GM23338 (cell line): ENCODE results near the gene UGT2A3. TPM values are rescaled to one million over a fixed set of nuclear protein-coding genes. Genes with fewer than 3 reads are reported as not detected.

ENCODE experiments used
- ATAC-seq: fragments of 200-7000 bp; cut with Tn5 transposase; 3 replicates; pipeline ENCODE4 v1.9.1; 2020
- DNase-seq: peaks from one replicate; pipeline ENCODE4 v3.0.0-alpha.2; 2015; ENCODE audit warnings: low spot score
- H2AFZ ChIP-seq: fragments of 200-600 bp; sonication (generic); 2 replicates; pipeline ENCODE4 v1.8.0; 2016; ENCODE audit warnings: antibody characterized with exemption, mild to moderate bottlenecking, moderate library complexity
- H3F3A ChIP-seq: fragments of 200-600 bp; sonication (generic); replicated peaks from 2 replicates; pipeline ENCODE4 v1.8.0; 2017; ENCODE audit warnings: antibody characterized with exemption, mixed run types, low read depth
- H3K27ac ChIP-seq: fragments of 200-600 bp; sonication (generic); 2 replicates; pipeline ENCODE4 v1.6.1; 2016; ENCODE audit warnings: low read depth
- H3K27me3 ChIP-seq: fragments of 200-600 bp; sonication (generic); 2 replicates; pipeline ENCODE4 v1.8.0; 2016; ENCODE audit warnings: mild to moderate bottlenecking, mixed run types, moderate library complexity; ENCODE audit not compliant: insufficient read depth
- H3K36me3 ChIP-seq: fragments of 200-600 bp; sonication (generic); 2 replicates; pipeline ENCODE4 v1.8.0; 2016; ENCODE audit warnings: mild to moderate bottlenecking; ENCODE audit not compliant: insufficient read depth
- H3K4me1 ChIP-seq: fragments of 200-600 bp; sonication (generic); 2 replicates; pipeline ENCODE4 v1.8.0; 2016; ENCODE audit warnings: mild to moderate bottlenecking, moderate library complexity; ENCODE audit not compliant: insufficient read depth
- H3K4me2 ChIP-seq: fragments of 200-600 bp; sonication (generic); 2 replicates; pipeline ENCODE4 v1.7.1; 2017; ENCODE audit warnings: mixed run types
- H3K4me3 ChIP-seq: fragments of 200-600 bp; sonication (generic); 2 replicates; pipeline ENCODE4 v1.6.1; 2016; ENCODE audit warnings: mixed run types
- H3K79me2 ChIP-seq: fragments of 200-600 bp; sonication (generic); replicated peaks from 2 replicates; pipeline ENCODE4 v1.8.0; 2017; ENCODE audit warnings: mild to moderate bottlenecking; ENCODE audit not compliant: insufficient read depth
- H3K9me2 ChIP-seq: fragments of 200-600 bp; sonication (generic); 2 replicates; pipeline ENCODE4 v1.8.0; 2017; ENCODE audit not compliant: insufficient read depth
- H4K20me1 ChIP-seq: fragments of 200-600 bp; sonication (generic); replicated peaks from 2 replicates; pipeline ENCODE4 v1.8.0; 2017; ENCODE audit warnings: mild to moderate bottlenecking; ENCODE audit not compliant: insufficient read depth
- H3K27ac Mint-ChIP-seq: 2 replicates; pipeline ENCODE4 v1.8.0; 2020; ENCODE audit warnings: inconsistent platforms, mild to moderate bottlenecking, moderate library complexity, mixed read lengths
- H3K27me3 Mint-ChIP-seq: 3 replicates; pipeline ENCODE4 v1.8.0; 2022; ENCODE audit warnings: low read depth, mild to moderate bottlenecking, moderate library complexity, mixed read lengths, inconsistent platforms; ENCODE audit not compliant: insufficient read depth, poor library complexity
- H3K36me3 Mint-ChIP-seq: 3 replicates; pipeline ENCODE4 v1.8.0; 2021; ENCODE audit warnings: low read depth, mild to moderate bottlenecking, inconsistent platforms, moderate library complexity, mixed read lengths
- H3K4me1 Mint-ChIP-seq: 3 replicates; pipeline ENCODE4 v1.8.0; 2020; ENCODE audit warnings: mild to moderate bottlenecking, inconsistent platforms, mixed read lengths
- H3K4me3 Mint-ChIP-seq: 3 replicates; pipeline ENCODE4 v1.8.0; 2021; ENCODE audit warnings: moderate library complexity, mild to moderate bottlenecking, inconsistent platforms, mixed read lengths
- H3K9me3 Mint-ChIP-seq: 3 replicates; pipeline ENCODE4 v1.8.0; 2020; ENCODE audit warnings: moderate library complexity, mild to moderate bottlenecking, inconsistent platforms, mixed read lengths
- CREB1 ChIP-seq: fragments of 250-450 bp; sonication (Bioruptor Pico); IDR thresholded peaks from 2 replicates; pipeline ENCODE4 v1.5.0; 2020; ENCODE audit warnings: low read depth, mild to moderate bottlenecking, moderate library complexity
- EZH2 ChIP-seq: fragments of 200-600 bp; sonication (generic); IDR thresholded peaks from one replicate; pipeline ENCODE4 v1.8.0; 2017; ENCODE audit warnings: antibody characterized with exemption, mild to moderate bottlenecking, low read depth; ENCODE audit not compliant: unreplicated experiment
- EZH2phosphoT487 ChIP-seq: fragments of 200-600 bp; sonication (generic); IDR thresholded peaks from one replicate; pipeline ENCODE4 v1.8.1; 2018; ENCODE audit warnings: antibody characterized with exemption; ENCODE audit not compliant: unreplicated experiment
- JUNB ChIP-seq: IDR thresholded peaks from one replicate; pipeline ENCODE4 v1.6.1; 2016; ENCODE audit warnings: antibody characterized with exemption; ENCODE audit not compliant: unreplicated experiment
- NANOG ChIP-seq: IDR thresholded peaks from 2 replicates; pipeline ENCODE4 v1.6.1; 2016; ENCODE audit warnings: antibody characterized with exemption, borderline replicate concordance
- POLR2AphosphoS5 ChIP-seq: IDR thresholded peaks from 2 replicates; pipeline ENCODE4 v1.6.1; 2016; ENCODE audit warnings: antibody characterized with exemption, low read depth
- STAT1 ChIP-seq: IDR thresholded peaks from one replicate; pipeline ENCODE4 v1.6.1; 2016; ENCODE audit warnings: antibody characterized with exemption; ENCODE audit not compliant: unreplicated experiment
- ZNF114 ChIP-seq: fragments of 250-450 bp; sonication (Bioruptor Pico); IDR thresholded peaks from 2 replicates; pipeline ENCODE4 v1.5.0; 2020; ENCODE audit warnings: mild to moderate bottlenecking, moderate library complexity
- ZNF331 ChIP-seq: fragments of 250-450 bp; sonication (Bioruptor Pico); IDR thresholded peaks from 2 replicates; pipeline ENCODE4 v1.5.0; 2020; ENCODE audit warnings: low read depth, mild to moderate bottlenecking, moderate library complexity
- ZNF462 ChIP-seq: fragments of 250-450 bp; sonication (Bioruptor Pico); IDR thresholded peaks from 2 replicates; pipeline ENCODE4 v1.5.0; 2020; ENCODE audit warnings: mild to moderate bottlenecking, moderate library complexity
- polyA plus RNA-seq: library from polyadenylated mRNA; unstranded; fragments of >200 nt; fragmentation: Nextera tagmentation; extraction: Ambion mirVana; gene quantifications from 2 replicates; pipeline ENCODE4 v1.2.1, GENCODE V29; 2016
- total RNA-seq: library from RNA; depleted of rRNA; stranded (reverse); fragments of >200 nt; shearing (Covaris generic); gene quantifications from 2 replicates; pipeline ENCODE4 v1.2.3, GENCODE V29; 2014
- TF ChIP-seq, protein P1 (sequence below): IDR thresholded peaks from 2 replicates; pipeline ENCODE4 v1.6.1; 2016; ENCODE audit warnings: antibody characterized with exemption
- TF ChIP-seq, protein P2 (sequence below): IDR thresholded peaks from one replicate; pipeline ENCODE4 v1.6.1; 2018; ENCODE audit warnings: antibody characterized with exemption; ENCODE audit not compliant: unreplicated experiment
- TF ChIP-seq, protein P3 (sequence below), 2 experiments: fragments of 200-600 bp in 1 of 2; sonication (generic) in 1 of 2; conservative IDR thresholded peaks; 2 replicates each; pipeline versions ENCODE4 v1.5.1 to v1.6.1; 2016 to 2017; ENCODE audit warnings: antibody characterized with exemption in 2 of 2, low read depth in 2 of 2, mild to moderate bottlenecking in 2 of 2, moderate library complexity in 1 of 2

UGT2A3 gene
- total and polyA plus RNA-seq, 2 experiments from 2014 or later, result not detected

DNA sequence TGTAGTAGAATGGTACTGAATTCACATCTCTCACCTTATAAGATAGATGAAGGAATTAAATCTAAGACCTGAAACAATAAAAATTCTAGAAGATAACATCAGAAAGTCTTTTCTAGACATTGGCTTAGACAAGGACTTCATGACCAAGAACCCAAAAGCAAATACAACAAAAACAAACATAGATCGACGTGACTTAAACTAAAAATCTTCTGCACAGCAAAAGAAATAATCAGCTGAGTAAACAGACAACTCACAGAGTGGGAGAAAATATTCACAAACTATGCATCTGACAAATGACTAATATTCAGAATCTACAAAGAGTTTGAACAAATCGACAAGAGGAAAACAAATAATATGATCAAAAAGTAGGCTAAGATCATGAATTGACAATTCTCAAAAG is 38.8 kb downstream of the UGT2A3 start:
- Mint-ChIP-seq H3K9me3 (no peaks in the 10 kb centered on the region), H3K4me1 (peaks cover 21% of the 10 kb centered on the region), H3K36me3 (no peaks in the 10 kb centered on the region), H3K4me3 (no peak overlapping the region), H3K27ac (no peak overlapping the region), H3K27me3 (no peaks in the 10 kb centered on the region)
- H3F3A ChIP-seq, result no peaks in the 10 kb centered on the region
- no peaks in the 10 kb centered on the region for H3K9me2 ChIP-seq
- no peak overlapping the region for H3K4me2 ChIP-seq
- H2AFZ ChIP-seq, result no peak overlapping the region
- H3K27me3 ChIP-seq, result no peaks in the 10 kb centered on the region
- H3K79me2 ChIP-seq, result no peaks in the 10 kb centered on the region
- H3K4me1 ChIP-seq, result peaks cover 2% of the 10 kb centered on the region; the same call in 1 of the 2 replicates
- TF ChIP-seq, protein P1, sequence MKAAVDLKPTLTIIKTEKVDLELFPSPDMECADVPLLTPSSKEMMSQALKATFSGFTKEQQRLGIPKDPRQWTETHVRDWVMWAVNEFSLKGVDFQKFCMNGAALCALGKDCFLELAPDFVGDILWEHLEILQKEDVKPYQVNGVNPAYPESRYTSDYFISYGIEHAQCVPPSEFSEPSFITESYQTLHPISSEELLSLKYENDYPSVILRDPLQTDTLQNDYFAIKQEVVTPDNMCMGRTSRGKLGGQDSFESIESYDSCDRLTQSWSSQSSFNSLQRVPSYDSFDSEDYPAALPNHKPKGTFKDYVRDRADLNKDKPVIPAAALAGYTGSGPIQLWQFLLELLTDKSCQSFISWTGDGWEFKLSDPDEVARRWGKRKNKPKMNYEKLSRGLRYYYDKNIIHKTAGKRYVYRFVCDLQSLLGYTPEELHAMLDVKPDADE, result no peak
- TF ChIP-seq JUNB (no peak), ZNF331 (CRISPR knock-in tag) (no peak), CREB1 (CRISPR knock-in tag) (no peak), ZNF462 (CRISPR knock-in tag) (no peak), POLR2AphosphoS5 (no peak), STAT1 (no peak), NANOG (no peak), EZH2phosphoT487 (no peak), ZNF114 (CRISPR knock-in tag) (no peak), EZH2 (no peak)
- TF ChIP-seq, protein P2, sequence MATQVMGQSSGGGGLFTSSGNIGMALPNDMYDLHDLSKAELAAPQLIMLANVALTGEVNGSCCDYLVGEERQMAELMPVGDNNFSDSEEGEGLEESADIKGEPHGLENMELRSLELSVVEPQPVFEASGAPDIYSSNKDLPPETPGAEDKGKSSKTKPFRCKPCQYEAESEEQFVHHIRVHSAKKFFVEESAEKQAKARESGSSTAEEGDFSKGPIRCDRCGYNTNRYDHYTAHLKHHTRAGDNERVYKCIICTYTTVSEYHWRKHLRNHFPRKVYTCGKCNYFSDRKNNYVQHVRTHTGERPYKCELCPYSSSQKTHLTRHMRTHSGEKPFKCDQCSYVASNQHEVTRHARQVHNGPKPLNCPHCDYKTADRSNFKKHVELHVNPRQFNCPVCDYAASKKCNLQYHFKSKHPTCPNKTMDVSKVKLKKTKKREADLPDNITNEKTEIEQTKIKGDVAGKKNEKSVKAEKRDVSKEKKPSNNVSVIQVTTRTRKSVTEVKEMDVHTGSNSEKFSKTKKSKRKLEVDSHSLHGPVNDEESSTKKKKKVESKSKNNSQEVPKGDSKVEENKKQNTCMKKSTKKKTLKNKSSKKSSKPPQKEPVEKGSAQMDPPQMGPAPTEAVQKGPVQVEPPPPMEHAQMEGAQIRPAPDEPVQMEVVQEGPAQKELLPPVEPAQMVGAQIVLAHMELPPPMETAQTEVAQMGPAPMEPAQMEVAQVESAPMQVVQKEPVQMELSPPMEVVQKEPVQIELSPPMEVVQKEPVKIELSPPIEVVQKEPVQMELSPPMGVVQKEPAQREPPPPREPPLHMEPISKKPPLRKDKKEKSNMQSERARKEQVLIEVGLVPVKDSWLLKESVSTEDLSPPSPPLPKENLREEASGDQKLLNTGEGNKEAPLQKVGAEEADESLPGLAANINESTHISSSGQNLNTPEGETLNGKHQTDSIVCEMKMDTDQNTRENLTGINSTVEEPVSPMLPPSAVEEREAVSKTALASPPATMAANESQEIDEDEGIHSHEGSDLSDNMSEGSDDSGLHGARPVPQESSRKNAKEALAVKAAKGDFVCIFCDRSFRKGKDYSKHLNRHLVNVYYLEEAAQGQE, result no peak
- TF ChIP-seq, protein P3, sequence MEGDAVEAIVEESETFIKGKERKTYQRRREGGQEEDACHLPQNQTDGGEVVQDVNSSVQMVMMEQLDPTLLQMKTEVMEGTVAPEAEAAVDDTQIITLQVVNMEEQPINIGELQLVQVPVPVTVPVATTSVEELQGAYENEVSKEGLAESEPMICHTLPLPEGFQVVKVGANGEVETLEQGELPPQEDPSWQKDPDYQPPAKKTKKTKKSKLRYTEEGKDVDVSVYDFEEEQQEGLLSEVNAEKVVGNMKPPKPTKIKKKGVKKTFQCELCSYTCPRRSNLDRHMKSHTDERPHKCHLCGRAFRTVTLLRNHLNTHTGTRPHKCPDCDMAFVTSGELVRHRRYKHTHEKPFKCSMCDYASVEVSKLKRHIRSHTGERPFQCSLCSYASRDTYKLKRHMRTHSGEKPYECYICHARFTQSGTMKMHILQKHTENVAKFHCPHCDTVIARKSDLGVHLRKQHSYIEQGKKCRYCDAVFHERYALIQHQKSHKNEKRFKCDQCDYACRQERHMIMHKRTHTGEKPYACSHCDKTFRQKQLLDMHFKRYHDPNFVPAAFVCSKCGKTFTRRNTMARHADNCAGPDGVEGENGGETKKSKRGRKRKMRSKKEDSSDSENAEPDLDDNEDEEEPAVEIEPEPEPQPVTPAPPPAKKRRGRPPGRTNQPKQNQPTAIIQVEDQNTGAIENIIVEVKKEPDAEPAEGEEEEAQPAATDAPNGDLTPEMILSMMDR (conservative IDR thresholded peaks at IDR 0.05; ENCODE audit: low read depth in 2 of 2), result no peak
- H3K27ac ChIP-seq, result no peak overlapping the region
- no peaks in the 10 kb centered on the region for H3K36me3 ChIP-seq
- DNase-seq, result no peak
- H3K4me3 ChIP-seq, result no peak overlapping the region
- H4K20me1 ChIP-seq, result no peaks in the 10 kb centered on the region
- ATAC-seq, result no peak
